Middle frontal gyrus (tissue), 1 donor: ENCODE results near the gene ANKRD9.

ENCODE experiments used
- DNase-seq: peaks from one replicate; pipeline ENCODE4 v3.0.0-alpha.2; 2015; ENCODE audit warnings: low spot score; ENCODE audit errors: extremely low spot score

The ANKRD9 gene

GRCh38 chr14:102479107-102479506, 30.5 kb downstream of the ANKRD9 start:
- no peak for DNase-seq

DNA sequence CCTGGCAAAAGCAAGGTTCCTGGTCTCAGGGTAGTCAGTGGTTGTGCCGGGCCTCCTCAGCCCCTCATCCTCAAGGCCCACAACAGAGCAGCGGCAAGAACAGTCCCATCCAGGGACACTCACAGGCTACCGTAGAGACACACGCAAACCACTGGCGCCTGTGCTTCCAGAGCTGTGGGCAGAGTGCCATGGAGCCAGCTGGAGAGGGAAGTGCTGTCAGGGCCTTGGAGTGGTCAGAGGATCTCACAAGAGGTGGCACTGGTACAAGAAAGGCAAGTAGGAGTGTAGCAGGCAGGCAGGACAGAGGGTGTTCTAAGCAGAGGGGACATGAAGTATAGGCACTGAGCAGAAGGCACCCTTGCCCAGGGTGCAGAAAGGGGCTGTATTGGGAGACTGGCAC, 34.6 kb downstream of the ANKRD9 start:
- DNase-seq: no peak

DNA sequence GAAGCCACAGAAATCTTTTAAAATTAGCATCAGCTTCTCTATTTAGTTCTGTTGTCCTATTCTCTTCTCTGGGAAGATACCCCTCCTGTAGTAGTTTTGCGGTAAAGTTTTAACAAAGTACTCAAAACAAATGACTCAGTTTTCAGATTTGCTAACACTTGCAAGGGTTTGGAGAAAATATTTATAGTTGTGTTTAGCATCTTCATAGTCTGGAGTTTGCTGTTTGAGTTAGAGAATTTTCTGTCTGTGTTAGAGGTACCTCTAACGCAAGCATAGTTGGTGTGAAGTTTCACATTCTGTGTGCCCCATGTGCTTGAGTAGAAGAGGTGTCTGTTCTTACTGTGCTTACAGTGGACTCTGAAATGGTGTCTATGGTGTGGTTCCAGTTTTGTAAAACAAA, 36.0 kb downstream of the ANKRD9 start:
- no peak for DNase-seq

- no peak for DNase-seq
Measured at GRCh38 chr14:102472791-102473150, 36.8 kb downstream of the ANKRD9 start.

GRCh38 chr14:102471921-102472790, 37.4 kb downstream of the ANKRD9 start:
- DNase-seq: peak; percentile 26

DNA sequence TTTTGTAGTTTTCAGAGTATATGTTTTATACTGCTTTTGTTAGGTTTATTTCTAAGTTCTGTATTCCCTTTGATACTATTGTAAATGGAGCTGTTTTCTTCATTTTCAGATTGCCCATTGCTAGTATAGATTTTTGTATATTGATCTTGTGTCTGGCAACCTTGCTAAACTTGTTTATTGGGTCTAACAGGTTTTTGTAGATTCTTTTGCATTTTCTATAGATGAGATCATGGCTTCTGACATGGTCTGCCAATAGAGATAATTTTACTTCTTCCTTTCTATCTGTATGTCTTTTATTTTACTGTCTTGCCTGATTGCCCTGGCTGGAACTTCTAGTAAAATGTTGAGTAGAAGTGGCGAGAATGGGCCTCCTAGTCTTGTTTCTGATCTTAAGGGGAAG, 40.3 kb downstream of the ANKRD9 start:
- no peak for DNase-seq

- no peak for DNase-seq
Measured at GRCh38 chr14:102464846-102465341, 44.7 kb downstream of the ANKRD9 start.

DNA sequence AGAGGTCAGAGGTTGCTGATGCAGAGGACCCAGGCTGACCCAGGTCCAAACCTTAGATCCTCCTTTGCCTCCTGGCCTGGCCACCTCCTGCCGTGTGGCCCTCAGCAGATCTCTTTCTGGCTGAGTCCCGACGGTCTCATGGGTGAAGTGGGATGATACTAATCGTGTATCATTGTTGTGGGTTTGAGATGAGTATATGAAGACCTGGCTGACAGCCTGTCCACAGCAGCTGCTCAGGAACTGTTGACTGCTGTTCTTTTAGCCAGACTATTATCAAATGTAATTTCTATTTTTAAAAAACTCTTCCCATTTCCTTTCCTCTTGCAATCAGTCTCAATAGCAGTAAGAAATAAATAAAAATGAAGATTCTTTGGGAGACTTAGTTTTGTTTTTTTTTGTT, 45.6 kb downstream of the ANKRD9 start:
- DNase-seq: no peak

DNA sequence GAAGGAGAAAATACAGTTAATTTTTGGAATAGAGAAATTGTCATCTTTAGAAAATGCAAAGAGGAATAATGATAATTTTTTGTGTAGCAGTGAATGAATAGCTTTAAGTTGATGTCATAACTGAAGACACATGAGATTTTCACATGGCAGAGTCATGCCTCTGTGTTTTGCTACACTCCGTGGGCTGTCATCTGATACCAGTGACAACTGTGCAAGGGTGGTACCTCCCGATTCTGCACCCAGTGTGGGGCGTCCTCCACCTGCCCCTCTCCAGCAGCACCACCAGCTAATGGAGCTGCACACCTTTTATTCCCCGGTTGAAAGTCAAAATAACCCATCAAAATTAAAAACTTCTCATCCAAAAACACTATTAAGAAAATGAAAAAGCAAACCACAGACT, 47.2 kb downstream of the ANKRD9 start:
- no peak for DNase-seq

DNA sequence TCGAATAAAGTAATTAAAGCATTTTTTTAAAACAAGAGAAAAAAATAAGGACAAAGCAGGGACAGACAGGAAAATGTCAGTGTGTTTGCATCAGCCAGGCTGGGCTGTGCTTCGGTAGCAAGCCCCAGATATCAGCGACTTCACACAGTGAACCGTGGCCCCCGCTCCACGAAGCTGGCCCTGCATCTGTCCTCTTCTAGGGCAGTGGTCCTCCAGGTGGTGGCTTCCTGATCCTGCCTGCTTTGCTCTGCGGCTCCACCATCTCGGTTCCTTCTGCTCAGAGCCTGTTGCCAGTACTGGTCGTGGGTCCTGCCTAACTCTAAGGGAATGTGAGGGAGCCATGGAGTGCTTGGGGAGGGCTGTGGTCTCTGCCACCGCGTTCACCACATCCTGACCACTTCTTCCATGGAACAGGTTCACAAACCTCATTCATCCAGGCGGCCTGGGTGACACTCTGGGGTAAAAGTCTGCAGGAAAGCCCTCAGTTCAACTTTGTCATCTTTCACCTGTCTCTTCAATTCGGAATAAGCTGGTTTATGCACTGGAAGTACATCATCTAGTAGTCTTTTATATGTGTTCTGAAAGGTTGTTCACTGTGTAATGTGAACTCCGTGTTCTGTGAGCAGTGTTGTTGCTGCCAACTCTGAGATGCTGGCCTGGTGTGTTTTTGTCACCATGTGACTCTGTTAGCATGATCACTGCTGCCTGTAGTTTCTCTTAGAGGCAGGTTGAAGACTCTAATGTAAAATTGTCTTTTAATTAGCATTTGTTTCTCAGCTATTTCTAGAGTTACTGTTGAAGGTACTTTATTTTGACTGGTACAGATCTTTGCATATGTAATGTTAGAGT, 47.9 kb downstream of the ANKRD9 start:
- DNase-seq: no peak

GRCh38 chr14:102457509-102457908, 52.1 kb downstream of the ANKRD9 start:
- no peak for DNase-seq

GRCh38 chr14:102454711-102455110, 54.9 kb downstream of the ANKRD9 start:
- DNase-seq: no peak

DNA sequence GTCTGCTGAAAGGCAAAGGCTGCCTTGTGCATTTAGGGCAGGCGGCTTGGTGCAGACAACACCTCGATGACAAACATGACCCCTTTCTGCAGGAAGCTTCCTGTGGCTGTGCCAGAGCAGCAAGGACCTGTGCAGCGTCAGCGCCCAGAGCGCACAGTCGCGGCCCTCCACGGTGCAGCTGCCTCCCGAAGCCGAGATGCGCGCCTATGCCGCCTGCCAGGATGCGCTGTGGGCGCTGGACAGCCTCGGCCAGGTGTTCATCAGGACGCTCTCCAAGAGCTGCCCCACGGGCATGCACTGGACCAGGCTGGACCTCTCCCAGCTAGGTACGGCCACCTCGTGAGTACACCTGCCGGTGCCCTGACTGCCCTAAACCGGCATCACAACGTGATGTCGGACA, 57.3 kb downstream of the ANKRD9 start:
- DNase-seq: no peak
